Measurements from ENCODE around the gene RAD54L.
"Not testable (repeated sequence)": the region's sequence is repeated elsewhere in the genome, so short reads cannot be mapped to it uniquely, and the experiment has no call there.

RAD54L gene

DNA sequence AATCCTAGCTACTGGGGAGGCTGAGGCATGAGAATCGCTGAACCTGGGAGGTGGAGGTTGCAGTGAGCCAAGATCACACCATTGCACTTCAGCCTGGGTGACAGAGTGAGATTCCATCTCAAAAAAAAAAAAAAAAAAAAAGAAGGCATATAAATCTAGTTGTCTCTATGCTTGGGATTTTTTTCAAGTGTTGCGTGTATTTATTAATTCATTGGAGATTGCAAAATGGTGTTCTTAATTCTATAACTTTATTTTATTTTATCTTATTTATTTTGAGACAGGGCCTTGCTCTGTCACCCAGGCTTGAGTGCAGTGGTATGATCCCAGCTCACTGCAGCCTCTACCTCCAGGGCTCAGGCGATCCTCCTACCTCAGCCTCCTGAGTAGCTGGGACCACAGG lies 16.3 kb upstream of the RAD54L start:
- H3K27ac ChIP-seq, H3K4me3 ChIP-seq: not testable (repeated sequence)

DNA sequence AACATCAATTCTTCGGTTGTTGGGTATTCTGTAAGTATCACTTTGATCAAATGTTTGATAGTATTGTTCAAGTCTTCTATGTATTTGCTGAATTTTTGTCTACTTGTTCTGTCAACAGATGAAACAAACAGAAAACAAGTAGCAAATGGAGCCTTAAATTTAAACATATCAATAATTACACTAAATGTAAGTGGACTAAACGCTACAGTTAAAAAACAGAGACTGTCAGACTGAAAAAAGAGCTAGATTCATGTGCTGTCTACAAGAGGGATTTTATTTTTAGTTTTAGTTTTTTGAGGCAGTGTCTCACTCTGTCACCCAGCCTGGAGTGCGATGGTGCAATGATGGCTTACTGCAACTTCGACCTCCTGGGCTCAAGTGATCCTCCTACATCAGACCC lies 10.7 kb upstream of the RAD54L start:
- Histone ChIP-seq H3K27ac (no peak overlapping the region), H3K4me3 (no peak overlapping the region)

DNA sequence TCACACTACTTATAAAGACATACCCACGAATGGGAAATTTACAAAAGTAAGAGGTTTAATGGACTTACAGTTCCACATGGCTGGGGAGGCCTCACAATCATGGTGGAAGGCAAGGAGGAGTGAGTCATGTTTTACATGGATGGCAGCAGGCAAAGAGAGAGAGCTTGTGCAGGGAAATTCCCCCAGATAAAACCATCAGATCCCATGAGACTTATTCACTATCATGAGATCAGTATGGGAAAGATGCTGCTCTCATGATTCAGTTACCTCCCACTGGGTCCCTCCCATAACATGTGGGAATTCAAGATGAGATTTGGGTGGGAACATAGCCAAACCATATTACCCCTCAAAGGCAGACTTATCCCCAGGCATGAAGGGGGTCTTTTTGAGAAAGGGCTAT lies 8.7 kb upstream of the RAD54L start:
- not testable (repeated sequence) for H3K4me3 ChIP-seq, H3K27ac ChIP-seq

DNA sequence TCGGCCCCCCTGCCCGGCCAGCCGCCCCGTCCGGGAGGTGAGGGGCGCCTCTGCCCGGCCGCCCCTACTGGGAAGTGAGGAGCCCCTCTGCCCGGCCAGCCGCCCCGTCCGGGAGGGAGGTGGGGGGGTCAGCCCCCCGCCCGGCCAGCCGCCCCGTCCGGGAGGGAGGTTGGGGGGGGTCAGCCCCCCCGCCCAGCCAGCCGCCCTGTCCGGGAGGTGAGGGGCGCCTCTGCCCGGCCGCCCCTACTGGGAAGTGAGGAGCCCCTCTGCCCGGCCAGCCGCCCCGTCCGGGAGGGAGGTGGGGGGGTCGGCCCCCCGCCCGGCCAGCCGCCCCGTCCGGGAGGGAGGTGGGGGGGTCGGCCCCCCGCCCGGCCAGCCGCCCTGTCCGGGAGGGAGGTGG lies 5.8 kb upstream of the RAD54L start:
- not testable (repeated sequence) for H3K4me3 ChIP-seq, H3K27ac ChIP-seq

DNA sequence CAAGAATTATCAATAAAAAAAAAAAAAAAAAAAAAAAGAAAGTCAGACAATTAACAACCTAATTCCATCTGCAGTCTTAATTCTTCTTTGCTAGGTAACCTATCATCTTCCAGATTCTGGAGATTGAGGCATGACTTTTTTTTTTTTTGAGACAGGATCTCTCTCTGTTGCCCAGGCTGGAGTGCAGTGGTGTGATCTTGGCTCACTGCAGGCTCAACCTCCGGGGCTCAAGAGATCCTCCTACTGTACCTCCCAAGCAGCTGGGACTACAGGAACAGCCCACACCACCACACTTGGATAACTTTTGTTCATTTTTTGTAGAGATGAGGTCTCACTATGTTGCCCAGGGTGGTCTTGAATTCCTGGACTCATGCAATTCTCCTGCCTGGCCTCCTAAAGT lies 4.6 kb upstream of the RAD54L start:
- Histone ChIP-seq H3K4me3 (no peak overlapping the region), H3K27ac (no peak overlapping the region)

DNA sequence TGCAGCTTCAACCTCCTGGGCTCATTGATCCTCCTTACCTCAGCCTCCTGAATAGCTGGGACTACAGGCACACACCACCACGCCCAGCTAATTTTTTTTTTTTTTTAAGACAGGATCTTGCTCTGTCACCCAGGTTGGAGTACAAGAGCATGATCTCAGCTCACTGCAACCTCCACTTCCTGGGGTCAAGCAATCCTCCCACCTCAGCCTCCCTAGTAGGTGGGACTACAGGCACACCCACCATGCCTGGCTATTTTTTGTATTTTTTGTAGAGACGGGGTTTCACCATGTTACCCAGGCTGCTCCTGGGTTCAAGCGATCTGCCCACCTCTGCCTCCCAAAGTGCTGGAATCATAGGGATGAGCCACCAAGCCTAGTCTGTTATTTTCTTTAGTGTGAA lies 3.7 kb upstream of the RAD54L start:
- H3K4me3 ChIP-seq, H3K27ac ChIP-seq: not testable (repeated sequence)

DNA sequence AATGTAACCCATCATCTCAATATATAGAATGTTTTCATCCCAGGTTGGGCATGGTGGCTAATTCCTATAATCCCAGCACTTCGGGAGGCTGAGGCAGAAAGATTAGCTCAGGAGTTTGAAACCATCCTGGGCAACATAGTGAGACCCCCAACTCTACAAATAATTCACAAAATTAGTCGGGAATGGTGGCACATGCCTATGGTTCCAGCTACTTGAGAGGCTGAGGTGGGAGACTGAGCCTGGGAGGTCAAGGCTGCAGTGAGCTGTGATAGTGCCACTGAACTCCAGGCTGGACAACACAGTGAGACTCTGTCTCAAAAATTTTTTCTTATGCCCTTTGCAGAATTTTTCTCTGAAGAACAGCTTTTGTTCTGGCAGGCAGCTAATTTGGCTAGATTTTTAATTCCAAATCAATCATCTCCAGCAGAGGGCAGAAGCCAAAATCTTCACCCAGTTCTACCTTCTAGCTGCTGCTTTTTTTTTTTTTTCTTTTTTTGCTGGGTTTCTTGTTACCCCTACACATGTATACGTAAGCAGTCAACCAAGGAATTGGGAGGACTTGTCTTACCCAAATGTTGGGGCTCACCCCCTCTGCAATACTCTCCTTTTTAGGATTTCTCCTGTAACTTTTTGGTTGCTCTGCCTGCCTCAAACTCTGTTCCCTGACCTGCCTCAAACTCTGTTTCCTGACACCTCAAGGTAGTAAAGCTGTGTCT lies 2.7 kb upstream of the RAD54L start:
- no peak overlapping the region for H3K27ac ChIP-seq
- H3K4me3 ChIP-seq = no peak overlapping the region

DNA sequence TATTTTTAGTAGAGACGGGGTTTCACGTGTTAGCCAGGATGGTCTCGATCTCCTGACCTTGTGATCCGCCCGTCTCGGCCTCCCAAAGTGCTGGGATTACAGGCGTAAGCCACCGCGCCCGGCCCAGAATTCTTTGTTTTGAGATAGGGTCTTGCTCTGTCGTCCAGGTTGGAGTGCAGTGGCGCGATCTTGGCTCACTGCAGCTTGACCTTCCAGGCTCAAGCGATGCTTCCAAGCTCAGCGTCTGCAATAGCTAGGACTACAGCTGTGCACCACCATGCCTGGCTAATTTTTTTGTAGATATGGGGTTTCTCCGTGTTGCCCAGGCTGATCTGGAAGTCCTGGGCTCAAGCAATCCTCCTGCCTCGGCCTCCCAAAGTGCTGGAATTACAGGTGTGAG lies 1.4 kb upstream of the RAD54L start:
- H3K4me3 ChIP-seq = not testable (repeated sequence)
- peak overlapping the region in 1 of 21 experiments; percentile 74 for H3K27ac ChIP-seq

DNA sequence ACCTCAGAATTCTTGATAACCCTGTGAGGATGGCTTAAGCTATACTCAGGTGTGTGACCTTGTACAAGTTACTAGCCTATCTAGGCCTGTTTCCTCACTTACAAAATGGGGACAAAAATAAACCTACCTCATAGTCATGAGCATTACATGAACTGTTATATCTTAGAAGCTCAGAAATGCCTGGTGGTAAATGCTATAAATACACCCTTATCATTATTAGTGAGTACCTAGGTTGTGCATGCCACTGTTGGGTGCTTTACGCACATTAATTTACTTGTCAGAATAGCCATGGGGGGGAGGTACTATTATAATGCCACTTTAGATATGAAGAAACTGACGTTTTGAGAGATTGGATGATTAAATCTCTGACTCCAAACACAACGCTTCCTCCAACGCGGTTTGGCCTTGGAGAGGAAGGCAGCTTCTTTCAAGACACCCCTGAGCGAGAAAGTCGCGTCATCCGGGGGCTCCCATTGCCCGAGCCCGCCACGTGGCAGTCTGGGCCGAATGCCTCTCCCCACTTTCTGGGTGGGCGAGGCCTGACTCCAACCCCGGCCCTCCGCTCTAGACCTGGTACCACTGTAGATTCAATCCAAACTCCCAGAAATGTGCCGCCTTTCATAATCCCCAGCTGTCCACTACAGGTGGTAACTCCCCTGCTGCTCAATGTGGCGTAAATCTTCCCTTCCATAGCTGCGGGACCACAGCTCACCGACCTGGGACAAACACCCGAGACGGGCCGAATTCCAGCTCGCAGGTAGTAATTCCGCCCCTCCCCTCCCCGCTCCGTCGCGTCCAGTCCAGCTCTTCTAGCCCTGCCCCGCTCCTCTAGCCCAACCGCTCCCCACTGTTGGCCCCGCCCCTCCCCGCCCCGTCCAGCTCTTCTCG lies 771 bp upstream of the RAD54L start:
- Histone ChIP-seq H3K27ac (peak overlapping the region in 19 of 21 experiments; percentile 1 to 80 (median 67)), H3K4me3 (peak overlapping the region; percentile 51 to 61 (median 59))

DNA sequence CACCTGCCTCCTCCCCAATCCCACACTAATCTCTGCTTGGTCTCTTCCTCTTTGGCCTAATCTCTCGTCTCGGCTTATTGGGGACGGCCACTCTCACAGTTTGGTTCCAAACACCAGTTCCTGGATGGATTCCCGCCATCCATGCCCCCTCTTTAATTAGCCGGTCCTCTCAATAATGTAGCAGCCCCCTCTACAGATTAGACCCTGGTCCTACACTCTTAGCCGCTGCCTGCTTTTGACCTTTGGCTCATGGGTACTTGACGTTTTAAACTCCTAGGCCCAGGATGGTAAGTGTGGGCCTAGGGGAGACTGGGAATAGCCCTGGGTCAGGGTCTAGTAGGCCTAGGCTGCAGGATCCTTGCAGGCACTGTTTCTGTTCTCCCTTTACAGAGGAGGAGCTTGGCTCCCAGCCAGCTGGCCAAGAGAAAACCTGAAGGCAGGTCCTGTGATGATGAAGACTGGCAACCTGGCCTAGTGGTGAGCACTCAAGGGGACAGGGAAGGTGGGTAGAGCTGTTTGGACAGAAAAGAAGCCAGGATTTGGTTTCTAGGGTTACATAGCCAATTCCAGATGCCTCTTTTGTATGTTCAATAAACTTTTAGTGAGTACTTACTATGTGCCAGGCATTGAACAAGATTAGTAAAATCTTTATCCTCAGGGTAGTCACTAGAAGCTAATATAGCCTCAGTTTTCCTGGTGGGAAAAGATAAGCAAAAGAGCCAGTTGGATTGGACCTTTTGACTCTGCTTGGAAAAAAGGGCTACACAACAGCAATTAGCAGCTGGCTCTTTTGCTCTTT lies 758 bp downstream of the RAD54L start:
- peak overlapping the region in 2 of 21 experiments; percentile 16 to 35 for H3K27ac ChIP-seq
- H3K4me3 ChIP-seq = peak overlapping the region; percentile 44 to 72 (median 61)

DNA sequence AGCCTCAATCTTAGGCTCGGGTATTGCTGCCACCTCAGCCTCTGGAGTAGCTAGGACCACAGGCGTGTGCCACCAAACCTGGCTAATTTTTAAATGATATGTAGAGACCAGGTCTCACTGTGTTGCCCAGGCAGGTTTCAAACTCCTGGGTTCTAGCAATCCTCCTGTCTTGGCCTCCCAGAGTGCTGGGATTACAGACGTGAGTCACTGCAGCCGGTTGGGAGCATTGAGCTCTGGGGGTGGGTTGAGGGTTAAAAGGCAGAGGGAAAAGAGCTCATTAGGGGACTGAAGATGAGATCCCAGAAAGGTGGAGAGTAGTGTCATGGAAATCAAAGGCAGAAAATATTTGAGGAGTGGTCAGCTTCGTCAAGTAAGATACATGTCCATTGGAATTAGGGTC lies 7.1 kb downstream of the RAD54L start:
- Histone ChIP-seq H3K4me3 (no peak overlapping the region), H3K27ac (no peak overlapping the region)

DNA sequence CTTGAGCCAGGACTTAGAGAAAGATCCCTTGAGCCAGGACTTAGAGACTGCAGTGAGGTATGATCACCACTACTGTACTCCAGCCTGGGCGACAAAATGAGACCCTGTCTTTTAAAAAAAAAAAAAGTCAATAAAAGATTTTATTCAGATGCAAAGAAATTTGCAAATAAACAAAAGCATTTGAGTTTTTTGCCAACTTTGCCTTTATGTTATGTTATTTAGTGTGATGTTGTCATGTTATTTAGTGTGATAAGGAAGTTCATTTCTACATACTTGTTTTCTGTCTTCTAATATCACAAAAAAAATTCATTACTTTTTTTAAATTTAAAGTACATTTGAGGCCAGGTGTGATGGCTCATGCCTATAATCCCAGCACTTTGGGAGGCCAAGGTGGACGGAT lies 9.0 kb downstream of the RAD54L start:
- Histone ChIP-seq H3K4me3 (no peak overlapping the region), H3K27ac (no peak overlapping the region)

DNA sequence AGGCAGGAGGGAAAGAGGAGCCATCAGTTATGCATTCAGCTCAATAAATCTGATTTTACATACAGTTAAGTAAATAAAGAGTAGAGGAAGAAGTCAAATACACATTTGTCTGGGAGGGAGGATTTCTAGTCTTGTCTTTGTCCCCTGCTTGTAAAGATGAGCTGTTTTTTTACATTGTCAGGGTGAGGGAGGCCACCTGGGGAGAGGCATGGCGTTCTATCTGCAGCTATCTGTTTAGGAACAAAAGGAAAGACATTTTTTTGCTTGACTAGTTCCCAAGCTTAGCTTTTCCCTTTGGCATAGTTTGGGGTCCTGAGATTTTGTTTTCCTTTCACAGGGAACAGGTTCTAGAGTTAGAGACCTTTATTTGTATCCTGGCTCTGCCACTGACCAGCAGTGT lies 14.9 kb downstream of the RAD54L start:
- no peak overlapping the region for H3K4me3 ChIP-seq
- no peak overlapping the region for H3K27ac ChIP-seq

DNA sequence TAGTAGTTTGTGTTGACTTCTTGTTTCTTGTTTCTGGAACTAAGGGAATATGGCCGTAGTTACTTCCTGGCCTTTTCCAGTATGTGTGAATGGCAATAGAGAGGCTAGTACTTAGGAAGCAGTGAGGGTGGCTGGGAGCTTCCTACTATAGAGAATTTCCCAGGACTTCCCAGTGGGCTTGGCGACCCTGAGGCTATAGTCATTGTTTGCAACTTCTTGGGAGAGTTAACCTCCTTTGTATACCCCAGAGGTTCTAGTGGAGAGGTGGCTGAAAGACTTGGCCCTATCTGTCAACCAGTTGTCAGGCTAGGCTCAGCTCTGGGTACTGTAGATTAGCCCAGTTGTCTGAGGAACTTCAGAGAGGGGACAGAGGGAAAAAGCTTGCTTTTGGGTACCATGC lies 15.6 kb downstream of the RAD54L start:
- Histone ChIP-seq H3K4me3 (no peak overlapping the region), H3K27ac (no peak overlapping the region)

DNA sequence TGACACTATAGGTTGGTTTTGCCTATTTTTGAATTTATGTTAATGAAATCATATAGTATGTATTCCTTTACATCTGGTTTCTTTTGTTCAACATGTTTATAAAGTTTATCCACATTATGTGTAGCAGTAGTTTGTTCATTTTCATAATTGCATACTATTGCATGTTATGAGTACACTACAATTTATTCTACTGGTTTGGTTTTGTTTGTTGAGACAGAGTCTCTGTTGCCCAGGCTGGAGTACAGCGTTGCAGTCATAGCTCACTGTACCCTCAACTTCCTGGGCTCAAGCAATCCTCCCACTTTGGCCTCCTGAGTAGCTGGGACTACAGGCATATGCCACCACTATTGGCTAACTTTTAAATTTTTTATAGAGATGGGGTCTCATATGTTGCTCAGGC lies 21.0 kb downstream of the RAD54L start:
- Histone ChIP-seq H3K27ac (no peak overlapping the region), H3K4me3 (no peak overlapping the region)

DNA sequence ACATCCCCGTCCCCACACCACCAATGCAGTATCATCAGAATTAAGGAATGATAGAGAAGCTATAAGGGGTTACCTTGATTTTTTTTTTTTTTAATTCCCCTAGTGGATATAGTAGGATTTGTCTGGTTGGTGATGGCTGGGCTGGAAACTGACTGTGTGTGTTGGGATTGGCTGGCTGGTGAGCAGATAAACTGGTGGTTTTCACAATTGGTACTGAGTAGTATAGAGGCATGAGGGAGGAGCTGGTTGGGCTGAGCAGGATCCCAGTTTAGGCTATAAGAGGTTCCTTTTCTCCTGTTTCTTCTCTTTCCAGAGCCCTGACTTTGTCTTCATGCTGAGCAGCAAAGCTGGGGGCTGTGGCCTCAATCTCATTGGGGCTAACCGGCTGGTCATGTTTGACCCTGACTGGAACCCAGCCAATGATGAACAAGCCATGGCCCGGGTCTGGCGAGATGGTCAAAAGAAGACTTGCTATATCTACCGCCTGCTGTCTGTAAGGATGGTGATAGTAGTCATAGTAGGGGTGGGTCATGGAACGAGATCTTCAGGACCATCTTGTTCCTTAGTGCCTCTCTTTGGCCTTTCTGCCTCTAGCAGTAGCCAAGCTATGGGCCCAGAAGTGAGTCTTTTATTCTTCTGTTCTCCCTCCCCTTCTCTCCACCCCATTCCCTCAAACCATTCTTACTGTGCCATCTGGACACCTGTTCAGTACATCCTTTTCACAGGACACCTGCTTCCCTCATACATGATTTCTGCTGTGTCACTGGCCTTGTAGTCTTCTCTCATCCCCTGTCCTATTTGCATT lies 26.9 kb downstream of the RAD54L start:
- Histone ChIP-seq H3K4me3 (no peak overlapping the region), H3K27ac (no peak overlapping the region)

DNA sequence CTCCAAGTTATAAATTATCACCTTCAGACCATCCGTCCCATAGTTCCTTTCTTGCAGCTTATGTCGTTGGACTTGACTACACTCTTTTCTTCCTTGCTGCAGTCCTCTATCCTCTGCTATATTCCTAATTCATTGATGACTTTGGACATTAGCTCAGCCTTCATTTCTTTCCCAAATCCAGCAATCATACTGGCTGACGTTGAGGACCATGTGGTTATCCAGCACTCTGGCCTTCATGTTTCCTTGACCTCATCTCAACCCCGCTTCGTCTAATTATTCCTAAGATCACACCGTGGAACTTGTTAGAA lies 27.4 kb downstream of the RAD54L start:
- no peak overlapping the region for H3K4me3 ChIP-seq
- no peak overlapping the region for H3K27ac ChIP-seq

DNA sequence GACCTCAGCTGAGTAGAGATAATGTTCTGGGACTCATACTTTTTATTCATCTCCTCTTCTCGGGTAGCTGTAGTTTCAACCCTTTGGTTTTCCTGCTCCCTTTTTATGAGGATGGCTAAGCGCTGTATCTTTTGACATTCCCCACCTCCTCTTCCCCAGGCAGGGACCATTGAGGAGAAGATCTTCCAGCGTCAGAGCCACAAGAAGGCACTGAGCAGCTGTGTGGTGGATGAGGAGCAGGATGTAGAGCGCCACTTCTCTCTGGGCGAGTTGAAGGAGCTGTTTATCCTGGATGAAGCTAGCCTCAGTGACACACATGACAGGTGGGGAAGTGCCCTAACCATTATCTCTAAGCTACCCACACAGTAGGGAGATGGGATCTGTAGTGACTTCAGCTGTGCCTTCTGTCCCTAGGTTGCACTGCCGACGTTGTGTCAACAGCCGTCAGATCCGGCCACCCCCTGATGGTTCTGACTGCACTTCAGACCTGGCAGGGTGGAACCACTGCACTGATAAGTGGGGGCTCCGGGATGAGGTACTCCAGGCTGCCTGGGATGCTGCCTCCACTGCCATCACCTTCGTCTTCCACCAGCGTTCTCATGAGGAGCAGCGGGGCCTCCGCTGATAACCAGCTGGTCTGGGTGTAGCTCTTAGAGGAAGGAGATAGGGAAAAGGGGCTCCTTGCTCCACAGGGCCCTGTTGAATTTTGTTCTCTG lies 30.3 kb downstream of the RAD54L start:
- H3K27ac ChIP-seq = no peak overlapping the region
- no peak overlapping the region for H3K4me3 ChIP-seq

DNA sequence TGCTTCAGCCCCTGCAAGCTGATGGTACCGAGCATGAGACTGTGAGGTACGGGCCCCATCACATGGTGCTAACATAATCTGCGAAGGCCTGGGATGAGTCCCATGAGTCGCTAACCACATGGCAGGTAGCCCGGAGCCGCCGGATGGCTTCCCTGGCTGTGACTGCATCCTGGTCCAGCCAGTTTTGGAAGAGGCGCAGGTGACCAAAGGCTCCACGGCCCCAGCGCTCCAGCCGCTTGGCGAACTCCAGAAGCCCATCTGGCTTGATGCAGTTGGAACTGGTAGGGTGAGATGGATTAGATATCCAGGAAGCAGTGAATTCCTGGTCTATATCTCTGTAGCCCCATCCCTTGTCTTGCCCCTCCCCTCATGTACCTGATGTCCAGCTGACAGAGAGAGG lies 31.2 kb downstream of the RAD54L start:
- Histone ChIP-seq H3K4me3 (no peak overlapping the region), H3K27ac (no peak overlapping the region)

Data from skin epidermis (tissue), 12 donors.